OCI-LY7 (cell line): ENCODE measurements around the gene ZC3H18. TPM values are rescaled to one million over a fixed set of nuclear protein-coding genes. Genes with fewer than 3 reads are reported as not detected.

ENCODE experiments used
- BruUV-seq: library from RNA; stranded (reverse); fragments of 400-500 nt; replicated peaks from 2 replicates; lab custom pipeline; 2021; lab: Mats Ljungman, UMichigan
- CTCF ChIA-PET: fragments of 300-600 bp; sonication (Branson Sonifier 250); formaldehyde crosslinking; loops from one replicate; lab custom pipeline; 2022; ENCODE audit warnings: antibody characterized with exemption; ENCODE audit not compliant: unreplicated experiment; lab: Charles Lee
- POLR2A ChIA-PET: fragments of 300-600 bp; sonication (Branson Sonifier 250); formaldehyde crosslinking; loops from one replicate; lab custom pipeline; 2022; ENCODE audit warnings: antibody characterized with exemption; lab: Charles Lee
- DNase-seq: peaks from one replicate; pipeline ENCODE4 v3.0.0-alpha.2; 2015; ENCODE audit warnings: low spot score
- H2AFZ ChIP-seq: fragments of 200-600 bp; sonication (generic), shearing (Covaris generic); 2 replicates; pipeline ENCODE4 v1.6.1; 2014; ENCODE audit warnings: mild to moderate bottlenecking, antibody characterized with exemption, low read length, moderate library complexity
- H3K27ac ChIP-seq: fragments of 200-600 bp; sonication (generic); 2 replicates; pipeline ENCODE4 v1.5.1; 2014; ENCODE audit warnings: mixed run types, low read depth, mild to moderate bottlenecking, moderate library complexity, low read length, inconsistent platforms; ENCODE audit not compliant: poor library complexity, severe bottlenecking
- H3K36me3 ChIP-seq: fragments of 200-600 bp; sonication (generic); 2 replicates; pipeline ENCODE4 v1.6.1; 2014; ENCODE audit warnings: mild to moderate bottlenecking, antibody characterized with exemption, low read length, moderate library complexity, mixed read lengths; ENCODE audit not compliant: insufficient read depth
- H3K4me1 ChIP-seq: fragments of 200-600 bp; sonication (generic); 2 replicates; pipeline ENCODE4 v1.5.1; 2014; ENCODE audit warnings: mild to moderate bottlenecking, low read length; ENCODE audit not compliant: insufficient read depth, poor library complexity, severe bottlenecking
- H3K4me2 ChIP-seq: fragments of 200-600 bp; sonication (generic); 2 replicates; pipeline ENCODE4 v1.6.1; 2014; ENCODE audit warnings: mild to moderate bottlenecking, low read length
- H3K4me3 ChIP-seq: fragments of 200-600 bp; sonication (generic); 2 replicates; pipeline ENCODE4 v1.5.1; 2014; ENCODE audit warnings: mild to moderate bottlenecking, low read depth, low read length; ENCODE audit not compliant: poor library complexity, severe bottlenecking
- H3K79me2 ChIP-seq: fragments of 200-600 bp; sonication (generic); 2 replicates; pipeline ENCODE4 v1.6.1; 2016; ENCODE audit warnings: low read depth, mild to moderate bottlenecking, low read length, moderate library complexity, mixed read lengths; ENCODE audit not compliant: insufficient read depth
- H3K9me2 ChIP-seq: fragments of 200-600 bp; sonication (generic); 2 replicates; pipeline ENCODE4 v1.6.1; 2016; ENCODE audit warnings: mild to moderate bottlenecking, low read length, mixed read lengths; ENCODE audit not compliant: insufficient read depth
- H3K9me3 ChIP-seq: fragments of 200-600 bp; sonication (generic); 2 replicates; pipeline ENCODE4 v1.6.1; 2014; ENCODE audit warnings: mild to moderate bottlenecking, mixed run types, low read length, mixed read lengths
- H4K20me1 ChIP-seq: fragments of 200-600 bp; sonication (generic); 2 replicates; pipeline ENCODE4 v1.6.1; 2014; ENCODE audit warnings: mild to moderate bottlenecking, antibody characterized with exemption, low read length, moderate library complexity, mixed read lengths; ENCODE audit not compliant: insufficient read depth
- EZH2phosphoT487 ChIP-seq: fragments of 200-600 bp; sonication (generic); IDR thresholded peaks from 2 replicates; pipeline ENCODE4 v1.6.1; 2018; ENCODE audit warnings: low read depth, borderline replicate concordance, mild to moderate bottlenecking, mixed run types, antibody characterized with exemption, low read length, moderate library complexity, mixed read lengths
- intact Hi-C: fragments of 100-400 bp; cut with micrococcal nuclease; formaldehyde crosslinking; loops from one replicate; pipeline ENCODE4 v1.10.0; 2022; ENCODE audit not compliant: unreplicated experiment
- total RNA-seq, 2 experiments: library from RNA; depleted of rRNA in 1 of 2; stranded (reverse); fragments of >200 nt in 1 of 2; shearing (Covaris generic) in 1 of 2; gene quantifications; 2 replicates each; pipeline ENCODE4 v1.2.3, GENCODE V29; 2014 to 2022
- TF ChIP-seq, protein P1 (sequence below): fragments of 200-600 bp; sonication (generic); conservative IDR thresholded peaks from 2 replicates; pipeline ENCODE4 v1.5.1; 2014; ENCODE audit warnings: mild to moderate bottlenecking, antibody characterized with exemption, low read length, moderate library complexity, mixed read lengths

ZC3H18 gene
- total RNA-seq, 2 experiments from 2014 or later = 22.2 to 79.0 TPM

DNA sequence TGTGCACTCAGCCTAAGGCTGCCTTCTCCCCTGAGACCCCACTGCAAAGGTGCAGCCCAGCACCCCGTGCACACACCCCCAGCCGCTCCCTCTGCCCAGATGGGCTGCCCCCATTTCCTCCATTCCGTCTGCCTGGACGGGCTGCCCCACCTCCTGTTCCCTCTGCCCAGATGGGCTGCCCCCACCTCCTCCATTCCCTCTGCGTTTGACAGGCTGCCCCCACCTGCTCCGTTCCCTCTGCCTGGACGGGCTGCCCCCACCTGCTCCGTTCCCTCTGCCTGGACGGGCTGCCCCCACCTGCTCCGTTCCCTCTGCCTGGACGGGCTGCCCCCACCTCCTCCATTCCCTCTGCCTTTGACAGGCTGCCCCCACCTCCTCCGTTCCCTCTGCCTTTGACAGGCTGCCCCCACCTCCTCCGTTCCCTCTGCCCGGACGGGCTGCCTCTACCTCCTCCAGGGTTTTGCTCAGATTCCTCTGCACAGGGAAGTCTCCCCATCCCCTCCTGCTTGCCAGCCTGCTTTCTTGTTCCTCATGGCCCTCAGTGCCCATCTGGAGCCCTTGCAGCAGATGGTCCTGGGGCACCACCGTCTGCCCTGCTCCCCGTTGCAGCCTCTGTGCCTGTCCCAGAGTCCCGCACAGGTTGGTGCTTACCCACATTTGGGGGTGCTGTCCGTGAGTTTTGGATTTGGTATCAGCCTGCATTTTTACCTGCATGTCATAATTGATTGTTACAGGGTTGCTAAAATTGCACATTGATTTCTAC lies 44.8 kb downstream of the ZC3H18 start:
- BruUV-seq = no TSS peak
- H3K79me2 ChIP-seq = no peaks in the 10 kb centered on the region
- ChIA-PET POLR2A (no interaction called here), CTCF (no interaction called here)
- no peaks in the 10 kb centered on the region for H3K9me2 ChIP-seq
- no peak overlapping the region for H2AFZ ChIP-seq
- H3K4me2 ChIP-seq = no peak overlapping the region
- no peak for DNase-seq
- no peak overlapping the region for H3K4me3 ChIP-seq
- no peaks in the 10 kb centered on the region for H3K4me1 ChIP-seq
- H3K36me3 ChIP-seq = peaks cover 85% of the 10 kb centered on the region
- H3K27ac ChIP-seq = no peak overlapping the region
- TF ChIP-seq, protein P1, sequence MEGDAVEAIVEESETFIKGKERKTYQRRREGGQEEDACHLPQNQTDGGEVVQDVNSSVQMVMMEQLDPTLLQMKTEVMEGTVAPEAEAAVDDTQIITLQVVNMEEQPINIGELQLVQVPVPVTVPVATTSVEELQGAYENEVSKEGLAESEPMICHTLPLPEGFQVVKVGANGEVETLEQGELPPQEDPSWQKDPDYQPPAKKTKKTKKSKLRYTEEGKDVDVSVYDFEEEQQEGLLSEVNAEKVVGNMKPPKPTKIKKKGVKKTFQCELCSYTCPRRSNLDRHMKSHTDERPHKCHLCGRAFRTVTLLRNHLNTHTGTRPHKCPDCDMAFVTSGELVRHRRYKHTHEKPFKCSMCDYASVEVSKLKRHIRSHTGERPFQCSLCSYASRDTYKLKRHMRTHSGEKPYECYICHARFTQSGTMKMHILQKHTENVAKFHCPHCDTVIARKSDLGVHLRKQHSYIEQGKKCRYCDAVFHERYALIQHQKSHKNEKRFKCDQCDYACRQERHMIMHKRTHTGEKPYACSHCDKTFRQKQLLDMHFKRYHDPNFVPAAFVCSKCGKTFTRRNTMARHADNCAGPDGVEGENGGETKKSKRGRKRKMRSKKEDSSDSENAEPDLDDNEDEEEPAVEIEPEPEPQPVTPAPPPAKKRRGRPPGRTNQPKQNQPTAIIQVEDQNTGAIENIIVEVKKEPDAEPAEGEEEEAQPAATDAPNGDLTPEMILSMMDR = no peak
- no peak for TF ChIP-seq EZH2phosphoT487
- intact Hi-C loops = no loop called here
- H3K9me3 ChIP-seq = no peaks in the 10 kb centered on the region
- H4K20me1 ChIP-seq = no peaks in the 10 kb centered on the region

GRCh38 chr16:88616320-88616719 lies 46.1 kb downstream of the ZC3H18 start:
- ChIA-PET POLR2A (no interaction called here), CTCF (no interaction called here)
- Histone ChIP-seq H3K27ac (no peak overlapping the region), H3K79me2 (no peaks in the 10 kb centered on the region), H3K4me3 (no peak overlapping the region), H3K9me3 (no peaks in the 10 kb centered on the region), H3K4me1 (no peaks in the 10 kb centered on the region), H3K4me2 (no peak overlapping the region), H3K36me3 (peaks cover 75% of the 10 kb centered on the region), H3K9me2 (no peaks in the 10 kb centered on the region), H2AFZ (no peak overlapping the region), H4K20me1 (no peaks in the 10 kb centered on the region)
- TF ChIP-seq, protein P1 = no peak
- no peak for TF ChIP-seq EZH2phosphoT487
- intact Hi-C loops = no loop called here
- BruUV-seq = no TSS peak
- no peak for DNase-seq

GRCh38 chr16:88616736-88617135 lies 46.5 kb downstream of the ZC3H18 start:
- TF ChIP-seq, protein P1 = no peak
- no peak for TF ChIP-seq EZH2phosphoT487
- H3K4me2 ChIP-seq = no peak overlapping the region
- no peaks in the 10 kb centered on the region for H3K9me3 ChIP-seq
- no TSS peak for BruUV-seq
- H3K27ac ChIP-seq = no peak overlapping the region
- intact Hi-C loops = no loop called here
- peaks cover 73% of the 10 kb centered on the region for H3K36me3 ChIP-seq
- no peaks in the 10 kb centered on the region for H3K4me1 ChIP-seq
- ChIA-PET POLR2A (no interaction called here), CTCF (no interaction called here)
- no peak overlapping the region for H3K4me3 ChIP-seq
- H3K79me2 ChIP-seq = no peaks in the 10 kb centered on the region
- DNase-seq = no peak
- no peaks in the 10 kb centered on the region for H3K9me2 ChIP-seq
- no peaks in the 10 kb centered on the region for H4K20me1 ChIP-seq
- no peak overlapping the region for H2AFZ ChIP-seq
